22Rv1 (cell line): ENCODE data around the gene FUT1.

Experiments
- ZFX ChIP-seq: fragments of 450-650 bp; IDR thresholded peaks from 2 replicates; pipeline ENCODE4 v1.6.1; 2017; ENCODE audit warnings: antibody characterized with exemption, borderline replicate concordance
- TF ChIP-seq, protein P1 (sequence below): fragments of 450-650 bp; IDR thresholded peaks from 2 replicates; pipeline ENCODE4 v1.5.1; 2017; ENCODE audit warnings: mild to moderate bottlenecking

DNA sequence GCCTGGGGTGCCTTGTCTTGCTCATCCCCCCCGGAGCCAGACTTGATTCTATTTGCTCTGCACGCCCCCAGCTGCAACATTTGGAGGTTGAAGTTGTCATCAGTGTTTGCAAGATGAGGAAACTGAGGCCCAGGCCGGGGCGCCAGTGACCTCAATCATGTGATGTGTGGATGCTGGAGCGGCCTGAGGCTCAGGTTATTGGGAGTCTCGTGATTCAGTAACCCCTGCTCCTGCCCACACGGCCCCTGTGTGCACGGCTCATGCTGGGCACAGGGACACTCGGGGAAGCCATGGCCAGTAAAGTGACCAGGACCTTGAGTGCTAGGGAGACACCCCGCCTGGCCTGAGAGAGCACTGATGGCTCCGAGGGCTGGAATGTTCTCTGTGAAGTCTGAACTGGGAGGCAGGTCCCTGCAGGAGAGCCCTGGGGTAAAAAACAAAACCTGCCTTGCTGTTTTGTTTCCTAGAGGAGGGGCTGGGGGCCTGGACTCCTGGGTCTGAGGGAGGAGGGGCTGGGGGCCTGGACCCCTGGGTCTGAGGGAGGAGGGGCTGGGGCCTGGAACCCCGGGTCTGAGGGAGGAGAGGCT lies 4.7 kb upstream of the FUT1 start:
- TF ChIP-seq, protein P1, sequence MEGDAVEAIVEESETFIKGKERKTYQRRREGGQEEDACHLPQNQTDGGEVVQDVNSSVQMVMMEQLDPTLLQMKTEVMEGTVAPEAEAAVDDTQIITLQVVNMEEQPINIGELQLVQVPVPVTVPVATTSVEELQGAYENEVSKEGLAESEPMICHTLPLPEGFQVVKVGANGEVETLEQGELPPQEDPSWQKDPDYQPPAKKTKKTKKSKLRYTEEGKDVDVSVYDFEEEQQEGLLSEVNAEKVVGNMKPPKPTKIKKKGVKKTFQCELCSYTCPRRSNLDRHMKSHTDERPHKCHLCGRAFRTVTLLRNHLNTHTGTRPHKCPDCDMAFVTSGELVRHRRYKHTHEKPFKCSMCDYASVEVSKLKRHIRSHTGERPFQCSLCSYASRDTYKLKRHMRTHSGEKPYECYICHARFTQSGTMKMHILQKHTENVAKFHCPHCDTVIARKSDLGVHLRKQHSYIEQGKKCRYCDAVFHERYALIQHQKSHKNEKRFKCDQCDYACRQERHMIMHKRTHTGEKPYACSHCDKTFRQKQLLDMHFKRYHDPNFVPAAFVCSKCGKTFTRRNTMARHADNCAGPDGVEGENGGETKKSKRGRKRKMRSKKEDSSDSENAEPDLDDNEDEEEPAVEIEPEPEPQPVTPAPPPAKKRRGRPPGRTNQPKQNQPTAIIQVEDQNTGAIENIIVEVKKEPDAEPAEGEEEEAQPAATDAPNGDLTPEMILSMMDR: no peak
- TF ChIP-seq ZFX: no peak
